Measurements from ENCODE around the gene DNAJB1.

The DNAJB1 gene

GRCh38 chr19:14473978-14474578, 44.1 kb downstream of the DNAJB1 start:
- H3K4me3 ChIP-seq (ENCODE audit: low read depth in 1 of 2, low read length in 2 of 2): peak overlapping the region in 1 of 2 donors; percentile 44
- H3K4me1 ChIP-seq (ENCODE audit: control insufficient read depth in 1 of 2, insufficient read depth in 2 of 2, low read length in 2 of 2): peaks cover 0 to 64% of the 10 kb centered on the region in 2 donors
- no peak overlapping the region for H3K27ac ChIP-seq (ENCODE audit: low read length)
- no peaks in the 10 kb centered on the region for H3K9me3 ChIP-seq (ENCODE audit: control insufficient read depth in 1 of 2, low read length in 2 of 2)
- H3K36me3 ChIP-seq (ENCODE audit: control insufficient read depth in 1 of 2, insufficient read depth in 2 of 2, low read length in 2 of 2): peaks cover 9 to 42% of the 10 kb centered on the region in 2 donors
- peaks cover 18% of the 10 kb centered on the region for H3K27me3 ChIP-seq (ENCODE audit: low read depth, low read length)

- H3K4me1 ChIP-seq (ENCODE audit: control insufficient read depth in 1 of 2, insufficient read depth in 2 of 2, low read length in 2 of 2): peaks cover 0 to 64% of the 10 kb centered on the region in 2 donors
- peak overlapping the region in 1 of 2 donors; percentile 44 for H3K4me3 ChIP-seq (ENCODE audit: low read depth in 1 of 2, low read length in 2 of 2)
Observed at GRCh38 chr19:14473073-14473977, 44.9 kb downstream of the DNAJB1 start.

DNA sequence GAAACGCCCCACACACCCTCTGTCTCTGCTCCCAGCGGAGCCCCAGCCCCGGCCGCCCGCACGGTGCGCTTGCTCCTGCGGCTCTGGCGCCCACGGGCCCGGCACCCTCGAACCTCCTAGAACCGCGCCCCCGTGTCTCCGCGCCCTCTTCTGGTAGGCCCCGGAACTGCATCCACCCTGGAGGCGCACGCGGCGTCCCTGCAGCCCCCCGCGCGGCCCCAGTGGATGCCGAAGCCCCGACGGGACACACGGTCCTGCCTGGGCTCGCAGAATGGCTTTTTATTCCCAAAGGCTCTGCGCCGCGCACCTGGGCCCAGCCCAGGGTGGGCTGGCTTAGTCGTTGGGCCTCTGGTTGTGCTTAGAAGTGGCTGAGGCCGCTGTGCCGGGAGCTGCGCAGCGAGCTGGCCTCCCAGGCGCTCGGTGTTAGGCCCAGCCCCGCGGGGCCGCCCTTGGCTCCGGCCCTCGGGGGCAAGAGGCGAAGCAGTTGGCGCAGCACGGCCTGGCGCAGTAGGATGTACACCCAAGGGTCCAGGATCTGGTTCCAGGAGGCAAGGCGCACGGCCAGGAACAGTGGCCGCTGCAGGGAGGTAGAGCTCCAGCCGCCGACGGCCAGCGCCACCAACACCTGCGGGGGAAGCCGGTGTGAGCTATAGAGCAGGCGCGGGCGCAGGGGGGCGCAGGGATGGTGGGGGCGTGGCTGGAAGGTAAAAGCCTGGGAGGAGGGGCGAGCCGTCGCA, 45.8 kb downstream of the DNAJB1 start:
- Histone ChIP-seq H3K4me1 (ENCODE audit: control insufficient read depth in 1 of 2, insufficient read depth in 2 of 2, low read length in 2 of 2) (peaks cover 0 to 55% of the 10 kb centered on the region in 2 donors), H3K27ac (ENCODE audit: low read length) (no peak overlapping the region), H3K9me3 (ENCODE audit: control insufficient read depth in 1 of 2, low read length in 2 of 2) (no peaks in the 10 kb centered on the region), H3K27me3 (ENCODE audit: low read depth, low read length) (peaks cover 18% of the 10 kb centered on the region), H3K4me3 (ENCODE audit: low read depth in 1 of 2, low read length in 2 of 2) (peak overlapping the region in 1 of 2 donors; percentile 48), H3K36me3 (ENCODE audit: control insufficient read depth in 1 of 2, insufficient read depth in 2 of 2, low read length in 2 of 2) (peaks cover 9 to 42% of the 10 kb centered on the region in 2 donors)

More at GRCh38 chr19:14473073-14473977, 44.9 kb downstream of the DNAJB1 start:
- H3K27me3 ChIP-seq (ENCODE audit: low read depth, low read length): peaks cover 18% of the 10 kb centered on the region
- no peak overlapping the region for H3K27ac ChIP-seq (ENCODE audit: low read length)
- H3K9me3 ChIP-seq (ENCODE audit: control insufficient read depth in 1 of 2, low read length in 2 of 2): no peaks in the 10 kb centered on the region
- H3K36me3 ChIP-seq (ENCODE audit: control insufficient read depth in 1 of 2, insufficient read depth in 2 of 2, low read length in 2 of 2): peaks cover 9 to 42% of the 10 kb centered on the region in 2 donors

DNA sequence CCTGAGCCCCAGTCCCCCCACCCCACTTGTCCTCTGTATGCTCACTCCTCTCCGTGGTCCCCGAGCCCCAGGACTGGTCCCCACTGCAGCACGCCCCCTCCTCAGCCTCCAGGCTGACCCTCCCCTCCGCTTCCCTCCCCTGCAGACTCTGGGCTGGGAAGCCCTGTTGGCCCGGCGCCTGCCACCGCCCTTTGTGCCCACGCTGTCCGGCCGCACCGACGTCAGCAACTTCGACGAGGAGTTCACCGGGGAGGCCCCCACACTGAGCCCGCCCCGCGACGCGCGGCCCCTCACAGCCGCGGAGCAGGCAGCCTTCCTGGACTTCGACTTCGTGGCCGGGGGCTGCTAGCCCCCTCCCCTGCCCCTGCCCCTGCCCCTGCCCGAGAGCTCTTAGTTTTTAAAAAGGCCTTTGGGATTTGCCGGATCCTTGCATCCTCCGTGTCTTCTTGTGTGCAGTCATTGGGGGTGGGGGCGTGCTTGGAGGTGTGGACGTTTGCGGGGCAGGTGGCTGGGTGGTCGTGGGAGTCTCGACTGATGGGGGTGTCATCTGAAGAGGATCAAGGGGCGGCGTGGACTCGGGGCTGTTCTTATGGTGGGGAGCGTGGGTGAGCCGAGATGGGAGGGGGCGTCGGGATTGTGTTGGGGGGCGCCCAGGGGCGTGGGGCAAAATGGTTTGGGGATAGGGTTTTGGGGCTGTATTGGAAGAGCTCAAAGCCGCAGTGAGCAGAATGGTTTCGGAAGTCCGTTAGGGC, 46.6 kb downstream of the DNAJB1 start:
- Histone ChIP-seq H3K4me1 (ENCODE audit: control insufficient read depth in 1 of 2, insufficient read depth in 2 of 2, low read length in 2 of 2) (peaks cover 0 to 47% of the 10 kb centered on the region in 2 donors), H3K36me3 (ENCODE audit: control insufficient read depth in 1 of 2, insufficient read depth in 2 of 2, low read length in 2 of 2) (peaks cover 9 to 49% of the 10 kb centered on the region in 2 donors), H3K9me3 (ENCODE audit: control insufficient read depth in 1 of 2, low read length in 2 of 2) (no peaks in the 10 kb centered on the region), H3K4me3 (ENCODE audit: low read depth in 1 of 2, low read length in 2 of 2) (no peak overlapping the region), H3K27me3 (ENCODE audit: low read depth, low read length) (peaks cover 18% of the 10 kb centered on the region), H3K27ac (ENCODE audit: low read length) (no peak overlapping the region)

DNA sequence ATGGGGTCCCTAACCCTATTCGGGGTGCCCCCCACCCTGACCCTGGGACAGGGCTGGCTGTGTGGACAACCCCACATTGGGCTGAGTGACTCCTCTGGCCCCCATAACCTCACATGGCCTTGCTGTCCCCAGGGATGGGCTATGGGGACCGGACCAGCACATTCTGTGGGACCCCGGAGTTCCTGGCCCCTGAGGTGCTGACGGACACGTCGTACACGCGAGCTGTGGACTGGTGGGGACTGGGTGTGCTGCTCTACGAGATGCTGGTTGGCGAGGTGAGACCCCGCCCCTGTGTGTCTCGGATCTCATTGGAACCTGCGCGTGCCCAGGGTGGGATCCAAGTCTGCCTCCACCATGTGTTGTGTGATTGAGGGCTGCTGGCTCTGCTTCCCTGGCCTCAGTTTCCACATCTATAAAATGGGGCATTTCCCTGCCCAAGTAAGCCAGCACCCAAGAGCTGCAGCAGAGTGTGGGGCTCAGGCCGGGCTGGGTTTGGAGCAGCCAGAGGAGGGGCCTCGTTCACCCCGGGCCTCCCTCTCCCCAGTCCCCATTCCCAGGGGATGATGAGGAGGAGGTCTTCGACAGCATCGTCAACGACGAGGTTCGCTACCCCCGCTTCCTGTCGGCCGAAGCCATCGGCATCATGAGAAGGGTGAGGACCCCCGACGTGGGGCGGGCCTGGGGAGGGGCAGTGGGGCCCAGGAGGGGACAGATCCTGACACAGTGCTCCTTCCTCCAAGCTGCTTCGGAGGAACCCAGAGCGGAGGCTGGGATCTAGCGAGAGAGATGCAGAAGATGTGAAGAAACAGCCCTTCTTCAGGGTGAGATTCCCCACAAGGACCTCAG, 47.9 kb downstream of the DNAJB1 start:
- H3K4me1 ChIP-seq (ENCODE audit: control insufficient read depth in 1 of 2, insufficient read depth in 2 of 2, low read length in 2 of 2): peaks cover 0 to 35% of the 10 kb centered on the region in 2 donors
- no peak overlapping the region for H3K27ac ChIP-seq (ENCODE audit: low read length)
- peaks cover 15% of the 10 kb centered on the region for H3K27me3 ChIP-seq (ENCODE audit: low read depth, low read length)
- peaks cover 9 to 58% of the 10 kb centered on the region in 2 donors for H3K36me3 ChIP-seq (ENCODE audit: control insufficient read depth in 1 of 2, insufficient read depth in 2 of 2, low read length in 2 of 2)
- H3K4me3 ChIP-seq (ENCODE audit: low read depth in 1 of 2, low read length in 2 of 2): no peak overlapping the region
- H3K9me3 ChIP-seq (ENCODE audit: control insufficient read depth in 1 of 2, low read length in 2 of 2): no peaks in the 10 kb centered on the region

DNA sequence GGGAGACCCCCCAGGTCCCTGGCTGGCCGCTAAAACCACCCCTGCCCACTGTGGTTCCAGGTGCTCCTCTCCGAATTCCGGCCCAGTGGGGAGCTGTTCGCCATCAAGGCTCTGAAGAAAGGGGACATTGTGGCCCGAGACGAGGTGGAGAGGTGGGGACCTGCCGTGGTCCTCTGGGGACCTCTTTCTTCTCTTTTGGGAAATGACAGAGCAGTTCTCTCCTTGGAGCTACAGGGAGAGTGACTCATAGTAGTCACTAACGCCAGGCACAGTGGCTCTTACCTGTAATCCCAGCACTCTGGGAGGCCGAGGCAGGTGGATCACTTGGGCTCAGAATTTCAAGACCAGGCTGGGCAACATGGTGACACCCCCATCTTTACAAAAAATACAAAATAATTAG, 50.4 kb downstream of the DNAJB1 start:
- peaks cover 1% of the 10 kb centered on the region for H3K27me3 ChIP-seq (ENCODE audit: low read depth, low read length)
- no peak overlapping the region for H3K4me3 ChIP-seq (ENCODE audit: low read depth in 1 of 2, low read length in 2 of 2)
- peaks cover 0 to 14% of the 10 kb centered on the region in 2 donors for H3K4me1 ChIP-seq (ENCODE audit: control insufficient read depth in 1 of 2, insufficient read depth in 2 of 2, low read length in 2 of 2)
- peaks cover 17 to 79% of the 10 kb centered on the region in 2 donors for H3K36me3 ChIP-seq (ENCODE audit: control insufficient read depth in 1 of 2, insufficient read depth in 2 of 2, low read length in 2 of 2)
- H3K9me3 ChIP-seq (ENCODE audit: control insufficient read depth in 1 of 2, low read length in 2 of 2): no peaks in the 10 kb centered on the region
- H3K27ac ChIP-seq (ENCODE audit: low read length): no peak overlapping the region

DNA sequence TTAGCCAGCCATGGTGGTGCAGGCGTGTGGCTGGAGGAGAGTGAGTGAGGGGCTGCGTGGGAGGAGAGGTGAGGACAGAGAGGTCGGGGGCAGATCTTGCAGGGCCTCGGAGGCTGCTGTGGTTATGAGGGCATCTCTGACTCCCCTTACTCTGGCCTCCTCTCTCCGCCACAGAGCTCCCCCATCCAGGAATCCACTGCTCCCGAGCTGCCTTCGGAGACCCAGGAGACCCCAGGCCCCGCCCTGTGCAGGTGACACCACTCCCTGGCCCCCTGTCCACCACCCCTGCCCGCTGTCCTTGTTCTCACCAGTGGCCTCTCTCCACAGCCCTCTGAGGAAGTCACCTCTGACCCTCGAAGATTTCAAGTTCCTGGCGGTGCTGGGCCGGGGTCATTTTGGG, 50.8 kb downstream of the DNAJB1 start:
- Histone ChIP-seq H3K27ac (ENCODE audit: low read length) (no peak overlapping the region), H3K36me3 (ENCODE audit: control insufficient read depth in 1 of 2, insufficient read depth in 2 of 2, low read length in 2 of 2) (peaks cover 17 to 79% of the 10 kb centered on the region in 2 donors), H3K4me1 (ENCODE audit: control insufficient read depth in 1 of 2, insufficient read depth in 2 of 2, low read length in 2 of 2) (peaks cover 0 to 10% of the 10 kb centered on the region in 2 donors), H3K27me3 (ENCODE audit: low read depth, low read length) (no peaks in the 10 kb centered on the region), H3K9me3 (ENCODE audit: control insufficient read depth in 1 of 2, low read length in 2 of 2) (no peaks in the 10 kb centered on the region), H3K4me3 (ENCODE audit: low read depth in 1 of 2, low read length in 2 of 2) (no peak overlapping the region)

All from muscle layer of duodenum (tissue), 2 donors.